Neural cell (in vitro differentiated cells): Measurements from ENCODE around the gene L3MBTL4. TPM values are rescaled to one million over a fixed set of nuclear protein-coding genes. Genes with fewer than 3 reads are reported as not detected.

Experiments
- H2AFZ ChIP-seq: fragments of 200-600, 300-800 bp; sonication (generic), shearing (Covaris generic); 2 replicates; pipeline ENCODE4 v1.6.0; 2014; ENCODE audit warnings: low read depth, mild to moderate bottlenecking, antibody characterized with exemption, low read length, moderate library complexity
- H3F3A ChIP-seq: fragments of 200-600 bp; shearing (Covaris generic); 2 replicates; pipeline ENCODE4 v1.6.1; 2016; ENCODE audit warnings: mild to moderate bottlenecking, moderate library complexity, mixed read lengths, antibody characterized with exemption, low read length; ENCODE audit not compliant: insufficient read depth, poor library complexity, severe bottlenecking
- H3K27ac ChIP-seq: fragments of 200-600, 300-800 bp; sonication (generic), shearing (Covaris generic); 2 replicates; pipeline ENCODE4 v1.5.1; 2014; ENCODE audit warnings: mild to moderate bottlenecking, low read length, moderate library complexity
- H3K27me3 ChIP-seq: fragments of 300-800, 200-600 bp; sonication (generic), shearing (Covaris generic); 2 replicates; pipeline ENCODE4 v1.6.0; 2014; ENCODE audit warnings: mild to moderate bottlenecking, low read depth, low read length, moderate library complexity; ENCODE audit not compliant: insufficient read depth
- H3K36me3 ChIP-seq: fragments of 300-800, 200-600 bp; sonication (generic), shearing (Covaris generic); 2 replicates; pipeline ENCODE4 v1.5.1; 2014; ENCODE audit warnings: mild to moderate bottlenecking, antibody characterized with exemption, low read length, moderate library complexity; ENCODE audit not compliant: insufficient read depth
- H3K4me2 ChIP-seq: fragments of 300-800, 200-600 bp; sonication (generic), shearing (Covaris generic); 2 replicates; pipeline ENCODE4 v1.6.0; 2014; ENCODE audit warnings: mild to moderate bottlenecking, low read length
- H3K4me3 ChIP-seq: fragments of 300-800, 200-600 bp; sonication (generic), shearing (Covaris generic); 2 replicates; pipeline ENCODE4 v1.5.1; 2014; ENCODE audit warnings: mild to moderate bottlenecking, low read length, moderate library complexity
- H3K79me2 ChIP-seq: fragments of 200-600 bp; shearing (Covaris generic); replicated peaks from 2 replicates; pipeline ENCODE4 v1.6.0; 2014; ENCODE audit warnings: mild to moderate bottlenecking, low read length, moderate library complexity; ENCODE audit not compliant: insufficient read depth
- H3K9ac ChIP-seq: fragments of 300-800, 200-600 bp; sonication (generic), shearing (Covaris generic); 2 replicates; pipeline ENCODE4 v1.6.1; 2016; ENCODE audit warnings: mild to moderate bottlenecking, low read length, mixed read lengths
- H3K9me2 ChIP-seq: fragments of 200-600 bp; shearing (Covaris generic); 2 replicates; pipeline ENCODE4 v1.6.1; 2016; ENCODE audit warnings: mild to moderate bottlenecking, low read length, mixed read lengths; ENCODE audit not compliant: insufficient read depth
- H3K9me3 ChIP-seq: fragments of 200-600, 300-800 bp; sonication (generic), shearing (Covaris generic); 2 replicates; pipeline ENCODE4 v1.6.1; 2016; ENCODE audit warnings: mild to moderate bottlenecking, mixed run types, low read length, moderate library complexity, mixed read lengths
- H4K20me1 ChIP-seq: fragments of 200-600 bp; shearing (Covaris generic); 2 replicates; pipeline ENCODE4 v1.6.1; 2016; ENCODE audit warnings: mild to moderate bottlenecking, mixed run types; ENCODE audit not compliant: insufficient read depth
- CTCF ChIP-seq: fragments of 450-650 bp; IDR thresholded peaks from 2 replicates; pipeline ENCODE4 v1.5.1; 2014; ENCODE audit warnings: antibody characterized with exemption, mild to moderate bottlenecking, moderate library complexity; ENCODE audit not compliant: poor library complexity, severe bottlenecking
- EP300 ChIP-seq: fragments of 450-650 bp; conservative IDR thresholded peaks from 2 replicates; pipeline ENCODE4 v1.6.1; 2014; ENCODE audit warnings: antibody characterized with exemption, mild to moderate bottlenecking, moderate library complexity; ENCODE audit not compliant: poor library complexity, severe bottlenecking
- EZH2 ChIP-seq: fragments of 200-600, 300-800 bp; shearing (Covaris generic), sonication (generic); IDR thresholded peaks from 2 replicates; pipeline ENCODE4 v1.6.1; 2014; ENCODE audit warnings: antibody characterized with exemption, low read length, borderline replicate concordance, mild to moderate bottlenecking; ENCODE audit not compliant: insufficient read depth, poor library complexity, severe bottlenecking
- MXI1 ChIP-seq: fragments of 450-650 bp; conservative IDR thresholded peaks from 2 replicates; pipeline ENCODE4 v1.6.1; 2014; ENCODE audit warnings: antibody characterized with exemption, mild to moderate bottlenecking; ENCODE audit not compliant: poor library complexity, severe bottlenecking
- POLR2AphosphoS5 ChIP-seq: IDR thresholded peaks from 2 replicates; pipeline ENCODE4 v1.6.1; 2012
- RAD21 ChIP-seq: fragments of 450-650 bp; conservative IDR thresholded peaks from 2 replicates; pipeline ENCODE4 v1.6.1; 2014; ENCODE audit warnings: antibody characterized with exemption, mild to moderate bottlenecking, moderate library complexity
- REST ChIP-seq: IDR thresholded peaks from 2 replicates; pipeline ENCODE4 v1.6.1; 2012; ENCODE audit warnings: borderline replicate concordance
- SMC3 ChIP-seq: fragments of 450-650 bp; conservative IDR thresholded peaks from 2 replicates; pipeline ENCODE4 v1.6.1; 2014; ENCODE audit warnings: antibody characterized with exemption, mild to moderate bottlenecking, moderate library complexity; ENCODE audit not compliant: poor library complexity
- TAF1 ChIP-seq: IDR thresholded peaks from 2 replicates; pipeline ENCODE4 v1.6.1; 2012; ENCODE audit warnings: low read depth
- polyA plus RNA-seq: library from polyadenylated mRNA; depleted of rRNA; stranded (reverse); fragments of >200 nt; gene quantifications from 2 replicates; pipeline ENCODE4 v1.2.3, GENCODE V29; 2014

Gene L3MBTL4
- polyA plus RNA-seq, 1 donor from 2014 or later: 0.90 TPM

- Histone ChIP-seq H3K9ac (no peak overlapping the region), H3F3A (no peaks in the 10 kb centered on the region), H4K20me1 (no peaks in the 10 kb centered on the region), H2AFZ (no peak overlapping the region), H3K9me2 (no peaks in the 10 kb centered on the region), H3K79me2 (no peaks in the 10 kb centered on the region), H3K4me2 (no peak overlapping the region), H3K36me3 (no peaks in the 10 kb centered on the region), H3K9me3 (no peaks in the 10 kb centered on the region), H3K27ac (no peak overlapping the region), H3K4me3 (no peak overlapping the region), H3K27me3 (no peaks in the 10 kb centered on the region)
- no peak for TF ChIP-seq POLR2AphosphoS5
- no peak for TF ChIP-seq SMC3
- no peak for TF ChIP-seq EZH2
- no peak for TF ChIP-seq RAD21
- TF ChIP-seq TAF1: no peak
- TF ChIP-seq MXI1: no peak
- no peak for TF ChIP-seq CTCF
- no peak for TF ChIP-seq EP300
- TF ChIP-seq REST: no peak
Observed at GRCh38 chr18:5972298-5972697, 442.4 kb downstream of the L3MBTL4 start.

GRCh38 chr18:5969989-5970403 lies 444.7 kb downstream of the L3MBTL4 start:
- Histone ChIP-seq H3K4me3 (no peak overlapping the region), H3K9me2 (no peaks in the 10 kb centered on the region), H3K79me2 (no peaks in the 10 kb centered on the region), H3F3A (no peaks in the 10 kb centered on the region), H3K9me3 (no peaks in the 10 kb centered on the region), H4K20me1 (no peaks in the 10 kb centered on the region), H2AFZ (no peak overlapping the region), H3K36me3 (no peaks in the 10 kb centered on the region), H3K27me3 (no peaks in the 10 kb centered on the region), H3K4me2 (no peak overlapping the region), H3K27ac (no peak overlapping the region), H3K9ac (no peak overlapping the region)
- TF ChIP-seq TAF1 (no peak), CTCF (no peak), MXI1 (no peak), POLR2AphosphoS5 (no peak), EZH2 (no peak), SMC3 (no peak), RAD21 (no peak), REST (no peak), EP300 (no peak)
